AG09309 (cell line): ENCODE measurements around the gene MAPKAP1.

Experiments
- DNase-seq: peaks from one replicate; pipeline ENCODE4 v3.0.0-alpha.2; 2010; ENCODE audit warnings: low read depth
- H3K4me3 ChIP-seq: 2 replicates; pipeline ENCODE4 v1.5.1; 2011; ENCODE audit warnings: mild to moderate bottlenecking, low read depth, low read length, moderate library complexity; ENCODE audit not compliant: control insufficient read depth
- CTCF ChIP-seq: IDR thresholded peaks from 2 replicates; pipeline ENCODE4 v1.5.1; 2011; ENCODE audit warnings: mild to moderate bottlenecking, low read depth, low read length, inconsistent platforms; ENCODE audit not compliant: insufficient read depth, control insufficient read depth; ENCODE audit errors: missing control alignments

The MAPKAP1 gene

GRCh38 chr9:125436613-125437443 lies 270.2 kb downstream of the MAPKAP1 start:
- DNase-seq = no peak
- TF ChIP-seq CTCF = no peak
- no peak overlapping the region for H3K4me3 ChIP-seq

- no peak for TF ChIP-seq CTCF
- no peak for DNase-seq
- H3K4me3 ChIP-seq = no peak overlapping the region
Observed at GRCh38 chr9:125435776-125436612, 271.0 kb downstream of the MAPKAP1 start.

- no peak overlapping the region for H3K4me3 ChIP-seq
- no peak for DNase-seq
- no peak for TF ChIP-seq CTCF
Observed at GRCh38 chr9:125434986-125435775, 271.8 kb downstream of the MAPKAP1 start.

- H3K4me3 ChIP-seq = no peak overlapping the region
- DNase-seq = no peak
- TF ChIP-seq CTCF = no peak
Observed at GRCh38 chr9:125433461-125434011, 273.5 kb downstream of the MAPKAP1 start.

GRCh38 chr9:125432715-125433385 lies 274.2 kb downstream of the MAPKAP1 start:
- DNase-seq = no peak
- H3K4me3 ChIP-seq = no peak overlapping the region

More at GRCh38 chr9:125432715-125433385, 274.2 kb downstream of the MAPKAP1 start:
- no peak for TF ChIP-seq CTCF
